Measurements from ENCODE around the gene METTL25B. TPM values are rescaled to one million over a fixed set of nuclear protein-coding genes. Genes with fewer than 3 reads are reported as not detected.

The METTL25B gene
- total RNA-seq, 4 donors from 2014 or later: 9.7 to 44.9 (median 17.6) TPM

DNA sequence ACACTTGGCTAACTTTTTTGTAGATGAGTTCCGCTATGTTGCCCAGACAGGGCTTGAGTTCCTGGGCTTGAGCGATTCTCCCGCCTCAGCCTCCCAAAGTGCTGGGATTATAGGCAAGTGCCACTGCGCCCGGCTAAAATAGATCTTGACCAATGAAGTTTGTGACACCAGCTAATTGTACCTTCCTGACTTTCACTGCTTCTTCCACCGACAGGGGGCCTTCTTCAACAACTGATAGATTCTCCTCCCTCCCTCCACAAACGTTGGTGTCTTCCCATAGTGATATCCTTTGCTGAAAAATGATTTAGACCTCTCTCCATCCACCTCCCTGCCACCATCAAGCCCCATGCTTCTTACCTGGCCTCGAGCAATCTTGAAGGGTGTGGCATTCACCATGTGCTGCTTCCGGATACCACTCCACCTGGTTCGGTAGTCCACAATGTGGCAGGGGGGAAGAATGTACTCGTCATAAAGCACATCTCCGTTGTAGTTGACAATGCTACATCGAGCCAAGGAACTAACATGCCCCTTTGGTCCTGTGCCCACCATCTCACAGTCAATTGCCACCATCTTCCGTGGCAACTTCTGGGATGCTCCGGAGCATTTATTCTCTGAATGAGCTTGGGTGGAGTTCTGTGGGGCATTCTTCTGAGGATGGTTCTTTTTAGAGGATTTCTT, 1.6 kb upstream of the METTL25B start:
- TF ChIP-seq, protein P1, sequence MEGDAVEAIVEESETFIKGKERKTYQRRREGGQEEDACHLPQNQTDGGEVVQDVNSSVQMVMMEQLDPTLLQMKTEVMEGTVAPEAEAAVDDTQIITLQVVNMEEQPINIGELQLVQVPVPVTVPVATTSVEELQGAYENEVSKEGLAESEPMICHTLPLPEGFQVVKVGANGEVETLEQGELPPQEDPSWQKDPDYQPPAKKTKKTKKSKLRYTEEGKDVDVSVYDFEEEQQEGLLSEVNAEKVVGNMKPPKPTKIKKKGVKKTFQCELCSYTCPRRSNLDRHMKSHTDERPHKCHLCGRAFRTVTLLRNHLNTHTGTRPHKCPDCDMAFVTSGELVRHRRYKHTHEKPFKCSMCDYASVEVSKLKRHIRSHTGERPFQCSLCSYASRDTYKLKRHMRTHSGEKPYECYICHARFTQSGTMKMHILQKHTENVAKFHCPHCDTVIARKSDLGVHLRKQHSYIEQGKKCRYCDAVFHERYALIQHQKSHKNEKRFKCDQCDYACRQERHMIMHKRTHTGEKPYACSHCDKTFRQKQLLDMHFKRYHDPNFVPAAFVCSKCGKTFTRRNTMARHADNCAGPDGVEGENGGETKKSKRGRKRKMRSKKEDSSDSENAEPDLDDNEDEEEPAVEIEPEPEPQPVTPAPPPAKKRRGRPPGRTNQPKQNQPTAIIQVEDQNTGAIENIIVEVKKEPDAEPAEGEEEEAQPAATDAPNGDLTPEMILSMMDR (IDR thresholded peaks at IDR 0.05): peak in 5 of 6 experiments; percentile 49 to 72 (median 55)
- TF ChIP-seq POLR2A (IDR thresholded peaks at IDR 0.05): no peak
- Histone ChIP-seq H3K27ac (peak overlapping the region; percentile 24 to 99 (median 61)), H3K9me3 (no peaks in the 10 kb centered on the region), H3K4me1 (peaks cover 20 to 62% (median 34%) of the 10 kb centered on the region in 3 donors), H3K4me3 (peak overlapping the region; percentile 77 to 92 (median 87)), H3K27me3 (no peaks in the 10 kb centered on the region), H3K36me3 (peaks cover 13 to 41% (median 19%) of the 10 kb centered on the region in 3 donors)
- intact Hi-C loops (cut with DNase I): loop anchor here (5.0 kb wide), 1 partner anchor 34 kb away; no protein-coding TSS in a partner anchor
- DNase-seq: no peak
- 28 to 29% methylated on average over 15 of the region's 15 CpGs for WGBS, 2 donors

DNA sequence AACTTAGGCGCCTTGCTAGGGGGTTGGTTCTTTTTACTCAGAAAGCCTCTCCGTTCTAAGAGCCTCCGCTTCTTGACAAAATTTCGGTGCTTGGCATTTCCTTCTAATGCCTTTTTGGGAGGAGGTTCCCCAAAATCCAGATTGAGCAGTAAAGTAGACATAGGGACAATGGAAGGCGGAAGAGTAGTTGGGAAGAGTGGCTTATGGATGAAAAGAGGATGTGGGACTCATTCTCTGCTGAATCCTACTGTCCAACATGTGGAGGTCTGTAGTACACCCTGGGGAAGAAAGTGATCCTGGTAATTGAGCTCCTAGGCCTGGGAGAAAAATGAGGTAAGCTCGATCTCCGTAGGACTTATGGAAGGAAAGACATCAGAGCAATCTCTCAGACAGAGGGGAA, 777 bp upstream of the METTL25B start:
- intact Hi-C loops (cut with DNase I): loop anchor here (5.0 kb wide), 1 partner anchor 35 kb away; no protein-coding TSS in a partner anchor
- H3K36me3 ChIP-seq: peaks cover 13 to 41% (median 19%) of the 10 kb centered on the region in 3 donors
- no peaks in the 10 kb centered on the region for H3K9me3 ChIP-seq
- peak overlapping the region; percentile 97 to 99 (median 98) for H3K27ac ChIP-seq
- TF ChIP-seq, protein P1 (IDR thresholded peaks at IDR 0.05): no peak
- no peak for TF ChIP-seq POLR2A (IDR thresholded peaks at IDR 0.05)
- 23 to 30% methylated on average over 4 to 6 of the region's 7 CpGs for WGBS, 2 donors
- DNase-seq: no peak
- H3K4me3 ChIP-seq: peak overlapping the region; percentile 77 to 92 (median 87)
- H3K4me1 ChIP-seq: peaks cover 20 to 62% (median 34%) of the 10 kb centered on the region in 3 donors
- H3K27me3 ChIP-seq: no peaks in the 10 kb centered on the region

DNA sequence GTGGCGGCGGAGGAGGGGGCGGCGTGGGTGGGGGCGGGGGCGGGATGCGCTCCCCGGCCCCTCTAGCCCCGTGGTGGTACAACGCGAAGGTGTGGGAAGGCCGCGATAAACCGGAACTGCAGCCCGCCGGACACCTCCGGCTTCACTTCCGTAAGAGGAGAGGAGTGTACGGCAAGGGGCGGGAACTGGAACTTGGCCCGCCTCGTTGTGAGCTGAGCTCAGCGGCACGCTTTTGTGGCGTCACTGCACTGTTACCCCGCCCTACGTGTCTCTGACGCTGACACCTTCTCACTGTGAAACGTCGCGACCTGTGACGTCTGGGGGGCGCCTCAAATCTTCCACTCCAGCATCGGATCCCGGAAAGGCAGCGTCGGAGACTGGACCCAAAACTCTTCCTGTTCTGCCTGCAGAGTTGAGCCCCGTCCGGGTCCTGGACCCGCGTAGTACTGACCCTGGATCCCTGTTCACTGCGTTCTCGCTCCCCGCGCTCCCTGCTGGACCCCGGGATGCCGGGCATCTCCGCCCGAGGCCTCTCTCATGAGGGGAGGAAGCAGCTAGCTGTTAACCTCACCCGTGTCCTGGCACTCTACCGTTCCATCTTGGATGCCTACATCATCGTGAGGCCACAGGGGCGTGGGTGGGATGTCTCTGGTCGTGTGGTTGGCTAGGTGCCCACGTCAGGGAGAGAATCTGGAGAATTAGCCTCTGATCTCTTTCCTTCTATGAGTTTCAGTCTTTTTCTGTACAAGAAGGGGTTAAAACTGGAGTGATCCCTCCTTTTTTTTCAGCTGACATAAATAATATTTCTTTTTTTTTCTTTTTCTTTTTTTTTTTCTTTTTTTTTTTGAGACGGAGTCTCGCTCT, 562 bp downstream of the METTL25B start, which contains the start of gene ISG20L2:
Gene ISG20L2 (minus strand): TSS at position 168 of the 864 bp plus-strand sequence. CDS start 1,114 bp downstream, outside the sequence.
- TF ChIP-seq POLR2A (IDR thresholded peaks at IDR 0.05): peak in 2 of 4 donors; percentile 4 to 8
- TF ChIP-seq, protein P1 (IDR thresholded peaks at IDR 0.05): peak in 1 of 6 experiments; percentile 15
- intact Hi-C loops (cut with DNase I): loop anchor here (5.0 kb wide), 1 partner anchor 37 kb away; no protein-coding TSS in a partner anchor

DNA sequence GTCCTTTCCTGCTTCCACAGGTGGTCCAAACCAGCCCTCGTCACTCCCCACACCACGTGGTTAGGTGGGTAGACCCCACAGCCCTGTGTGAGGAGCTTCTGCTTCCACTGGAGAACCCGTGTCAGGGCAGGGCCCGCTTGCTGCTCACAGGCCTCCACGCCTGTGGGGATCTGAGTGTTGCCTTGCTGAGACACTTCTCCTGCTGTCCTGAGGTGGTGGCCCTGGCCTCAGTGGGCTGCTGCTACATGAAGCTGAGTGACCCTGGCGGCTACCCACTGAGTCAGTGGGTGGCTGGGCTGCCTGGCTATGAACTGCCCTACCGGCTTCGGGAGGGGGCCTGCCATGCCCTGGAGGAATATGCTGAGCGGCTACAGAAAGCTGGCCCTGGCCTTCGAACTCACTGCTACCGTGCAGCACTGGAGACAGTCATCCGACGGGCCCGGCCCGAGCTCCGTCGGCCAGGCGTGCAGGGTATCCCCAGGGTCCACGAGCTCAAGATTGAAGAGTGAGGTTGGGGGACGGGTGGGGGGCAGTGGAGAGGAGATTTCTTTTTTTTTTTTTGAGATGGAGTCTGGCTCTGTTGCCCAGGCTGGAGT, 5.8 kb downstream of the METTL25B start:
- WGBS, 2 donors: 93% methylated on average over 12 of the region's 20 CpGs; no CpG with 5 or more reads in 1 of the 2 donors
- Histone ChIP-seq H3K27ac (no peak overlapping the region), H3K4me1 (peaks cover 0 to 17% (median 5%) of the 10 kb centered on the region in 3 donors), H3K4me3 (no peak overlapping the region), H3K36me3 (peaks cover 15 to 72% (median 18%) of the 10 kb centered on the region in 3 donors), H3K27me3 (no peaks in the 10 kb centered on the region), H3K9me3 (no peaks in the 10 kb centered on the region)
- no peak for DNase-seq
- intact Hi-C loops (cut with DNase I): no loop called here
- no peak for TF ChIP-seq POLR2A (IDR thresholded peaks at IDR 0.05)
- TF ChIP-seq, protein P1 (IDR thresholded peaks at IDR 0.05): no peak

More for the DNA sequence above, 562 bp downstream of the METTL25B start, which contains the start of gene ISG20L2:
- Histone ChIP-seq H3K4me1 (peaks cover 20 to 58% (median 34%) of the 10 kb centered on the region in 3 donors), H3K4me3 (peak within 1 kb of the TSS; percentile 77 to 92 (median 87)), H3K36me3 (peaks cover 2 to 41% (median 6%) of the 10 kb centered on the region in 3 donors), H3K27me3 (no peaks in the 10 kb centered on the region), H3K27ac (peak within 1 kb of the TSS; percentile 97 to 99 (median 98)), H3K9me3 (no peaks in the 10 kb centered on the region)
- WGBS, 2 donors: 3 to 4% methylated on average over 10 to 21 of the region's 57 CpGs
- peak; percentile 85 for DNase-seq
